Measurements from ENCODE around the gene WNT5A. TPM values are rescaled to one million over a fixed set of nuclear protein-coding genes. Genes with fewer than 3 reads are reported as not detected.

The WNT5A gene
- total RNA-seq, 1 donor from 2014 or later = 3.3 TPM

DNA sequence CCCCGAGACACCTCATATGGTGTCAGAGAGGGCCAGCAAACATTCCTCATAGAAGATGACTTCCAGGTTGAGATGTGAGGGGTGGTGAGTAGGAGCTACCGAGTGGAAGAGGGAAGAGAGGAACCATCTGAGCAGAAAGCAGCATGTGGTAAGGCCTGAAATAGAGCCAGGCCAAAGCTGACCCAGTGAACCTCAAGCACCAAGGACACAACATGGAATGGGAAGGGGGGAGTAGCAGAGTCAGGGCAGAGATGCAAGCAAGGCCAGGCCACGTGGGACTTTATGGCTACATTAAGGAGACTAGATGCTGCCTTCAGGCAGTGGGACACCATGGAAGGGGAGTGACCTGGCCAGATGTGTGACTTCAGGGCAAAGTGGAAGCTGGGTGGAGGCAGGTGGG is 38.3 kb upstream of the WNT5A start:
- H3K36me3 ChIP-seq = no peaks in the 10 kb centered on the region
- peaks cover 27% of the 10 kb centered on the region for H3K4me1 ChIP-seq
- H2AFZ ChIP-seq (replicated peaks) = no peak overlapping the region
- peaks cover 29% of the 10 kb centered on the region for H3K4me1 Mint-ChIP-seq
- no peaks in the 10 kb centered on the region for H3K27me3 ChIP-seq
- peaks cover 9% of the 10 kb centered on the region for H4K20me1 ChIP-seq (ENCODE audit: low read depth)
- no peak overlapping the region for H3K27ac ChIP-seq
- no peak overlapping the region for H3K4me3 ChIP-seq
- TF ChIP-seq, protein P1, sequence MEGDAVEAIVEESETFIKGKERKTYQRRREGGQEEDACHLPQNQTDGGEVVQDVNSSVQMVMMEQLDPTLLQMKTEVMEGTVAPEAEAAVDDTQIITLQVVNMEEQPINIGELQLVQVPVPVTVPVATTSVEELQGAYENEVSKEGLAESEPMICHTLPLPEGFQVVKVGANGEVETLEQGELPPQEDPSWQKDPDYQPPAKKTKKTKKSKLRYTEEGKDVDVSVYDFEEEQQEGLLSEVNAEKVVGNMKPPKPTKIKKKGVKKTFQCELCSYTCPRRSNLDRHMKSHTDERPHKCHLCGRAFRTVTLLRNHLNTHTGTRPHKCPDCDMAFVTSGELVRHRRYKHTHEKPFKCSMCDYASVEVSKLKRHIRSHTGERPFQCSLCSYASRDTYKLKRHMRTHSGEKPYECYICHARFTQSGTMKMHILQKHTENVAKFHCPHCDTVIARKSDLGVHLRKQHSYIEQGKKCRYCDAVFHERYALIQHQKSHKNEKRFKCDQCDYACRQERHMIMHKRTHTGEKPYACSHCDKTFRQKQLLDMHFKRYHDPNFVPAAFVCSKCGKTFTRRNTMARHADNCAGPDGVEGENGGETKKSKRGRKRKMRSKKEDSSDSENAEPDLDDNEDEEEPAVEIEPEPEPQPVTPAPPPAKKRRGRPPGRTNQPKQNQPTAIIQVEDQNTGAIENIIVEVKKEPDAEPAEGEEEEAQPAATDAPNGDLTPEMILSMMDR (IDR thresholded peaks at IDR 0.05) = no peak
- TF ChIP-seq EZH2 (IDR thresholded peaks at IDR 0.05) (no peak), EZH2phosphoT487 (IDR thresholded peaks at IDR 0.05) (no peak)
- no peak overlapping the region for H3K27ac Mint-ChIP-seq
- H3K36me3 Mint-ChIP-seq = no peaks in the 10 kb centered on the region
- no peaks in the 10 kb centered on the region for H3K9me3 Mint-ChIP-seq
- no peak for DNase-seq (ENCODE audit: low spot score)
- H3F3A ChIP-seq (ENCODE audit: low read depth) = peaks cover 19% of the 10 kb centered on the region
- H3K4me2 ChIP-seq = no peak overlapping the region
- no peaks in the 10 kb centered on the region for H3K79me2 ChIP-seq (ENCODE audit: low read depth)
- H3K27me3 Mint-ChIP-seq (ENCODE audit: insufficient read depth, low read depth) = peaks cover 9% of the 10 kb centered on the region
- no peak overlapping the region for H3K4me3 Mint-ChIP-seq
- H3K9me3 ChIP-seq (ENCODE audit: low read depth) = no peaks in the 10 kb centered on the region
- no peak overlapping the region for H3K9ac ChIP-seq

DNA sequence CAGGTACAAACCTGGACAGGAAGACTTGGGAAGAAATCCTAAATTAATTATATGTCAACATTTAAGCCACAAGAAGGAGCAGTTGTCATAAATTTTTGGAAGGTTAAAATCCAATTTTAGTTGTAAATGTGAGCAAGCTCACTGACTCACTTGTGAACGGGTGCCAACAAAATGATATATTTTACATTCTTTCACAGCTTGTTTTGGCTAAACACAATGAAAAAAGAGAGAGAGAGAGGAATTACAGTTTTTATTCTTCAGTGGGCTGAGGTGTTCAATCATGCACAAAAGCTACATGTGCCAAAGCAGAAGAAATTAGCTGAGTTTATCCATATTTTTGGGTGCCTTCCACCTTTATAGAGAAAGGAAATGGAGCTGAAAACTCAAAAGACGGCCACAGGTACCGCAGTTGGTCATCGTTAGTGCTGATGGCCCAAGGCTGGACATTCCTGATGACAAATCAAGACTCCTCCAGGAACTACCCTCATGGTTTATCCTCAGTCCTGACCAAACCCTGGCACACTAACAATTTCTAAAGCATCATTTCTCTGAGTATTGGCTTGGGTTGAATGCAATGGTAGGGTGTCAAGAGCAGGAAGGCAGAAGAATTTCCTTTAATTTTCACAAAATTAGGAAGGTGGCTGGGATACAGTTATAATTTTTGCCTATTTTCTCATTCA is 37.6 kb upstream of the WNT5A start:
- Mint-ChIP-seq H3K36me3 (no peaks in the 10 kb centered on the region), H3K4me3 (no peak overlapping the region), H3K4me1 (peaks cover 30% of the 10 kb centered on the region), H3K27me3 (ENCODE audit: insufficient read depth, low read depth) (peaks cover 9% of the 10 kb centered on the region), H3K9me3 (no peaks in the 10 kb centered on the region), H3K27ac (no peak overlapping the region)
- H3K4me3 ChIP-seq = no peak overlapping the region
- peaks cover 9% of the 10 kb centered on the region for H4K20me1 ChIP-seq (ENCODE audit: low read depth)
- no peaks in the 10 kb centered on the region for H3K27me3 ChIP-seq
- H3K36me3 ChIP-seq = no peaks in the 10 kb centered on the region
- H3K9ac ChIP-seq = no peak overlapping the region
- H3F3A ChIP-seq (ENCODE audit: low read depth) = peaks cover 19% of the 10 kb centered on the region
- H3K4me2 ChIP-seq = no peak overlapping the region
- no peak for TF ChIP-seq EZH2phosphoT487 (IDR thresholded peaks at IDR 0.05)
- no peak for TF ChIP-seq EZH2 (IDR thresholded peaks at IDR 0.05)
- TF ChIP-seq, protein P1 (IDR thresholded peaks at IDR 0.05) = no peak
- no peak overlapping the region for H3K27ac ChIP-seq
- no peaks in the 10 kb centered on the region for H3K79me2 ChIP-seq (ENCODE audit: low read depth)
- peaks cover 27% of the 10 kb centered on the region for H3K4me1 ChIP-seq
- no peak overlapping the region for H2AFZ ChIP-seq (replicated peaks)
- no peaks in the 10 kb centered on the region for H3K9me3 ChIP-seq (ENCODE audit: low read depth)
- no peak for DNase-seq (ENCODE audit: low spot score)

DNA sequence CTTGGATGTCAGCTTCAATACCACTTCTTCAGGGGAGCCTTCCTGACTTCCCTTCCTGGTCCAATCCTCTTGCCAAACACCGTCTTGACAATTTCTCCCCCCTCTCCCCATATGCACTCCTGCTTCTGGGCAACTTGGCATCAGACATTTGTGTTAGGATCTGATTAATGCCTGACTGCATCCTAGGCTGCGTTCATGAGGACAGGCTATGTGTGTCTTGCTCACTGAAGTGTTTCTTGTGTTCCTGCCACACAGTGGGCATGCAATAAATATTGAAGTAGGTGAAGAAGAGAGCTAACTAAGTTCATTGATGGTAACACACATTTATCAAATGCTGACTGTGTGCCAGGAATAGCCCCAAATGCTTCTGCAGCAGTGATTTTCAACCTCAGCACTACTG is 36.4 kb upstream of the WNT5A start:
- H3K4me1 Mint-ChIP-seq = peaks cover 41% of the 10 kb centered on the region
- H3K4me2 ChIP-seq = no peak overlapping the region
- no peak for DNase-seq (ENCODE audit: low spot score)

More for the DNA sequence above, 36.4 kb upstream of the WNT5A start:
- Histone ChIP-seq H3K9ac (no peak overlapping the region), H3F3A (ENCODE audit: low read depth) (peaks cover 19% of the 10 kb centered on the region), H3K4me1 (peaks cover 27% of the 10 kb centered on the region), H3K4me3 (no peak overlapping the region), H3K36me3 (no peaks in the 10 kb centered on the region), H3K27me3 (no peaks in the 10 kb centered on the region), H3K79me2 (ENCODE audit: low read depth) (no peaks in the 10 kb centered on the region), H3K9me3 (ENCODE audit: low read depth) (no peaks in the 10 kb centered on the region), H4K20me1 (ENCODE audit: low read depth) (peaks cover 9% of the 10 kb centered on the region), H2AFZ (replicated peaks) (no peak overlapping the region), H3K27ac (no peak overlapping the region)
- no peaks in the 10 kb centered on the region for H3K9me3 Mint-ChIP-seq
- H3K27ac Mint-ChIP-seq = no peak overlapping the region
- TF ChIP-seq EZH2 (IDR thresholded peaks at IDR 0.05) = no peak
- no peak for TF ChIP-seq EZH2phosphoT487 (IDR thresholded peaks at IDR 0.05)
- TF ChIP-seq, protein P1 (IDR thresholded peaks at IDR 0.05) = no peak
- no peaks in the 10 kb centered on the region for H3K36me3 Mint-ChIP-seq
- H3K27me3 Mint-ChIP-seq (ENCODE audit: insufficient read depth, low read depth) = peaks cover 9% of the 10 kb centered on the region
- H3K4me3 Mint-ChIP-seq = no peak overlapping the region

All from neural progenitor cell (in vitro differentiated cells).